A673 (cell line): ENCODE results near the gene CRYAA. TPM values are rescaled to one million over a fixed set of nuclear protein-coding genes. Genes with fewer than 3 reads are reported as not detected.
"Not testable (repeated sequence)": the region's sequence is repeated elsewhere in the genome, so short reads cannot be mapped to it uniquely, and the experiment has no call there.

ENCODE experiments used
- Bru-seq: library from RNA; stranded (reverse); fragments of 400-500 nt; gene quantifications from one replicate; lab custom pipeline; 2021; lab: Mats Ljungman, UMichigan
- BruChase-seq, 2 experiments: library from RNA; stranded (reverse); fragments of 400-500 nt; gene quantifications; one replicate each; lab custom pipeline; 2021; lab: Mats Ljungman, UMichigan
- BruUV-seq: library from RNA; stranded (reverse); fragments of 400-500 nt; replicated peaks from 2 replicates; lab custom pipeline; 2021; lab: Mats Ljungman, UMichigan
- CTCF ChIA-PET: fragments of 300-600 bp; sonication (Branson Sonifier 250); formaldehyde crosslinking; loops from one replicate; lab custom pipeline; 2022; ENCODE audit warnings: antibody characterized with exemption; lab: Charles Lee
- POLR2A ChIA-PET: fragments of 300-600 bp; sonication (Branson Sonifier 250); formaldehyde crosslinking; loops from one replicate; lab custom pipeline; 2022; ENCODE audit warnings: antibody characterized with exemption; ENCODE audit not compliant: low non-redundant PET; lab: Charles Lee
- DNase-seq: peaks from one replicate; pipeline ENCODE4 v3.0.0-alpha.2; 2015; ENCODE audit warnings: low spot score
- H3K27ac ChIP-seq: fragments of 200-600 bp; sonication (generic); 2 replicates; pipeline ENCODE4 v1.5.1; 2016; ENCODE audit warnings: mixed run types, low read depth, mild to moderate bottlenecking, mixed read lengths, antibody characterized with exemption, low read length; ENCODE audit not compliant: poor library complexity, severe bottlenecking
- H3K27me3 ChIP-seq: fragments of 200-600 bp; sonication (generic); replicated peaks from 2 replicates; pipeline ENCODE4 v1.6.1; 2017; ENCODE audit warnings: mixed run types, low read depth, mild to moderate bottlenecking, mixed read lengths, antibody characterized with exemption, low read length; ENCODE audit not compliant: insufficient read depth, poor library complexity
- H3K36me3 ChIP-seq: fragments of 200-600 bp; sonication (generic); 2 replicates; pipeline ENCODE4 v1.6.1; 2016; ENCODE audit warnings: mixed run types, mild to moderate bottlenecking, mixed read lengths, antibody characterized with exemption, low read length; ENCODE audit not compliant: insufficient read depth, poor library complexity, severe bottlenecking
- H3K4me1 ChIP-seq: fragments of 200-600 bp; sonication (generic); 2 replicates; pipeline ENCODE4 v1.6.1; 2017; ENCODE audit warnings: mixed run types, mild to moderate bottlenecking, mixed read lengths, antibody characterized with exemption, low read length; ENCODE audit not compliant: insufficient read depth, poor library complexity, severe bottlenecking
- H3K4me3 ChIP-seq: fragments of 200-600 bp; sonication (generic); 2 replicates; pipeline ENCODE4 v1.5.1; 2016; ENCODE audit warnings: low read depth, mixed run types, mild to moderate bottlenecking, mixed read lengths, low read length; ENCODE audit not compliant: poor library complexity, severe bottlenecking
- H3K9me3 ChIP-seq: fragments of 200-600 bp; sonication (generic); 2 replicates; pipeline ENCODE4 v1.6.1; 2016; ENCODE audit warnings: mixed run types, low read depth, mild to moderate bottlenecking, mixed read lengths, antibody characterized with exemption, low read length; ENCODE audit not compliant: poor library complexity, severe bottlenecking
- intact Hi-C: fragments of 100-400 bp; cut with micrococcal nuclease; formaldehyde crosslinking; loops from one replicate; pipeline ENCODE4 v1.10.0; 2022; ENCODE audit not compliant: unreplicated experiment
- long read RNA-seq: library from polyadenylated mRNA; stranded (forward); transcript quantifications from one replicate; pipeline ENCODE4 v2.0.0, GENCODE V29; 2022
- total RNA-seq: library from RNA; stranded (reverse); gene quantifications from 2 replicates; pipeline ENCODE4 v1.2.3, GENCODE V29; 2021

Gene CRYAA
- not detected in 2 replicates for total RNA-seq
- Bru-seq, nascent RNA = not detected
- BruChase-seq, experiment 1, labeled RNA remaining after a 2-hour chase = not detected
- BruChase-seq, experiment 2, labeled RNA remaining after a 6-hour chase = not detected
- long read RNA-seq = 0 reads

GRCh38 chr21:43168708-43169107, at the start of gene CRYAA:
TSS of gene CRYAA (plus strand) at chr21:43169008. CDS start at chr21:43169100, 92 bp downstream.
- H3K4me1 ChIP-seq, H3K27me3 ChIP-seq, DNase-seq, H3K4me3 ChIP-seq, H3K27ac ChIP-seq, CTCF ChIA-PET, BruUV-seq, H3K36me3 ChIP-seq, H3K9me3 ChIP-seq, intact Hi-C loops, POLR2A ChIA-PET: not testable (repeated sequence)

GRCh38 chr21:43130094-43130493, 38.7 kb upstream of the CRYAA start:
- intact Hi-C loops, POLR2A ChIA-PET, H3K27me3 ChIP-seq, BruUV-seq, CTCF ChIA-PET, H3K4me3 ChIP-seq, H3K36me3 ChIP-seq, DNase-seq, H3K27ac ChIP-seq, H3K9me3 ChIP-seq, H3K4me1 ChIP-seq: not testable (repeated sequence)

GRCh38 chr21:43134520-43134919, 34.3 kb upstream of the CRYAA start:
- CTCF ChIA-PET, DNase-seq, BruUV-seq, H3K9me3 ChIP-seq, H3K27ac ChIP-seq, H3K36me3 ChIP-seq, H3K27me3 ChIP-seq, H3K4me3 ChIP-seq, intact Hi-C loops, POLR2A ChIA-PET, H3K4me1 ChIP-seq: not testable (repeated sequence)

- intact Hi-C loops, POLR2A ChIA-PET, H3K4me3 ChIP-seq, H3K27ac ChIP-seq, DNase-seq, BruUV-seq, H3K36me3 ChIP-seq, H3K27me3 ChIP-seq, CTCF ChIA-PET, H3K4me1 ChIP-seq, H3K9me3 ChIP-seq: not testable (repeated sequence)
These were observed 29.9 kb upstream of the CRYAA start for GRCh38 chr21:43138944-43139343.

GRCh38 chr21:43141407-43141806, 27.4 kb upstream of the CRYAA start:
- H3K4me3 ChIP-seq, H3K36me3 ChIP-seq, intact Hi-C loops, POLR2A ChIA-PET, H3K4me1 ChIP-seq, BruUV-seq, CTCF ChIA-PET, H3K27me3 ChIP-seq, H3K9me3 ChIP-seq, H3K27ac ChIP-seq, DNase-seq: not testable (repeated sequence)

- H3K4me3 ChIP-seq, H3K9me3 ChIP-seq, H3K27me3 ChIP-seq, BruUV-seq, CTCF ChIA-PET, H3K27ac ChIP-seq, intact Hi-C loops, H3K36me3 ChIP-seq, POLR2A ChIA-PET, DNase-seq, H3K4me1 ChIP-seq: not testable (repeated sequence)
These were observed 22.2 kb upstream of the CRYAA start for GRCh38 chr21:43146637-43147036.

GRCh38 chr21:43147999-43148398, 20.8 kb upstream of the CRYAA start:
- BruUV-seq, H3K27me3 ChIP-seq, intact Hi-C loops, DNase-seq, H3K36me3 ChIP-seq, H3K4me3 ChIP-seq, POLR2A ChIA-PET, H3K4me1 ChIP-seq, H3K27ac ChIP-seq, H3K9me3 ChIP-seq: not testable (repeated sequence)
- CTCF ChIA-PET = interaction anchor here (0.6 kb wide), 1 partner anchor 203 kb away, joined by 5 read pairs; no protein-coding TSS in a partner anchor

- BruUV-seq, H3K27me3 ChIP-seq, H3K36me3 ChIP-seq, intact Hi-C loops, CTCF ChIA-PET, H3K4me3 ChIP-seq, H3K9me3 ChIP-seq, POLR2A ChIA-PET, DNase-seq, H3K27ac ChIP-seq, H3K4me1 ChIP-seq: not testable (repeated sequence)
These were observed 19.5 kb upstream of the CRYAA start for GRCh38 chr21:43149344-43149743.
